Measurements from ENCODE around the gene S100A3.
A peak's percentile ranks its signal among the peaks of the same experiment; 100 is the strongest.
"Not testable (repeated sequence)": the region's sequence is repeated elsewhere in the genome, so short reads cannot be mapped to it uniquely, and the experiment has no call there.

S100A3 gene

GRCh38 chr1:153548722-153549688, at the start of gene S100A3:
Gene S100A3, minus strand, starts transcription at chr1:153549258. Its CDS starts 773 bp downstream, at chr1:153548485.
- peak; percentile 81 for DNase-seq (ENCODE audit: low read depth)

DNA sequence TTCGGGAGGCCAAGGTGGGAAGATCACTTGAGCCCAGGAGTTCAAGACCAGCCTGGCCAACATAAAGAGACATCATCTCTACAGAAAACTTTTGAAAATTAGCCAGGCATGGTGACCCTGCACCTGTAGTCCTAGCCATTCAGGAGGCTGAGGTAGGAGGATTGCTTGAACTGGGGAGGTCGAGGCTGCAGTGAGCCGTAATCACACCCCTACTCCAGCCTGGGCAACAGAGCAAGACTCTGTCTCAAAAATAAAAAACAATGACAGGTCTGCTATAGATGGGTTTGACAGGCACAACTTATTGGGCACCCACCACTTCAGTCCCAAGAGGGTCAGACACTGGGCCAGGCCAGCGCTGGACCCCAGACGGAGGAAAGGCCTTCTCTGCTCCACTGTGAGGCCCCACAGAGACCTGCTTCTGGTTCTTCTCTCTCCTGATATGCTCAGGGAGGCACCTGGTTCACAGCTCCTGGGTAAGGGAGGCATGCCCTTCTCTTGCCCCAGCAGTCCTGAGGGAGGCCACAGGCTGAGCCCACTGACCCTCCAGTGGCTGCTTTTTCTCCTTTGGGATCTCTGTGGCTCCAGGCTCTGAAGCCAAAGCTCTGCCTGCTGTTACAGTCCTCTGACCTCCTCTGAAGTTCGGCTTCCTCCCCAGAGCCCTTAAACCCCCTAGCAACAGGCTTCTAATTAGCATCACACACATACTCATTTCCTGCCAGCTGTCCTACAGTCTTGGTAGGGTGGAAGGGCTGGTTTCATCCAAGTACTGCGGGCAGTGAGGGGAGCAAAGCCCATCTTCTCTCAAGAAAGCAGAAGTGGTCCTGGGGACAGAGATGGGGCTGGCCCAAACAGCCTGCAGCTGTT, 49.5 kb upstream of the S100A3 start:
- DNase-seq (ENCODE audit: low read depth), result no peak

DNA sequence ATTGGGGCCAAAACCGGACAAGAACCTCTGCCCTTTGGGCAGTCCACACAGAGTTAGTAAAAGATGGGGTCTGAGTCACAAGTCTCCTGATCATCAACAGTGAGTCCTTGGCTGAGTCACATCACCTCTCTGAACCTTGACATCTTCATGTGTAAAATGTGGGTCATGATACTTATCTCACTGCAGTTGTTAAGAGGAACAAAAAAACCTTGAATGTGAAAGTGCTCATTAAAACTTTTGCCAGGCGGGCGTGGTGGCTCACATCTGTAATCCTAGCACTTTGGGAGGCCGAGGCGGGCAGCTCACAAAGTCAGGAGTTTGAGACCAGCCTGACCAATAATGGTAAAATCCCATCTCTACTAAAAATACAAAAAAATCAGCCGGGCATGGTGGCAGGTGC, 48.1 kb upstream of the S100A3 start:
- DNase-seq (ENCODE audit: low read depth), result no peak

DNA sequence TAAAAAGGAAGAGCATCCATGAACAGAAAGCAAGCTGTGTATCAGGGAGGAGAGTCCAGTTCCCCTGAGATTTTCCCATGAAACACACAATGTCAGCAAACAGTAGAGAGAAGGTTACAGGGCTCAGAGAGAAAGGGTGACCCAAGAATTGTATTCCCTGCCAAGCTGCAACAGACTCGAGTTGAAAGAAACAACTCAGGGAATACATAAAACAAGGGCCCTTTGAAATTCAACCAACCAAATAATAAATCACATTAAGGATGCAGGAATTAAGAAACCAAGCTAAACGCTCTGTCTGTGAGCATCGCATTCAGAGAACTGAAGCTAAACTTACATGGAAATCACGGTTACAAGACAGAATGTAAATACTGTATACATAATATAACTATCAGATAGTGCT, 43.7 kb upstream of the S100A3 start:
- DNase-seq (ENCODE audit: low read depth), result no peak

GRCh38 chr1:153588482-153588881, 39.4 kb upstream of the S100A3 start:
- no peak for DNase-seq (ENCODE audit: low read depth)

DNA sequence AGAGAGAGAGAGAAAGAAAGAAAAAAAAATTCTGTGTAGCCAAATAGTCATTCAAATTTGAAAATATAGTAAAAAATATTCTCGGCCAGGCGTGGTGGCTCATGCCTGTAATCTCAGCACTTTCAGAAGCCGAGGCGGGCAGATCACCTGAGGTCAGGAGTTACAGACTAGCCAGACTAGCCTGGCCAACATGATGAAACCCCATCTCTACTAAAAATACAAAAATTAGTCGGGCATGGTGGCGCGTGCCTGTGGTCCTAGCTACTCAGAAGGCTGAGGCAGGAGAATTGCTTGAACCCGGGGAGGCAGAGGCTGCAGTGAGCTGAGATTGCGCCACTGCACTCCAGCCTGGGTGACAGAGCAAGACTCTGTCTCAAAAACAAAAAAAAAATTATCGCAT, 39.0 kb upstream of the S100A3 start:
- DNase-seq (ENCODE audit: low read depth), result not testable (repeated sequence)

GRCh38 chr1:153587314-153587713, 38.3 kb upstream of the S100A3 start:
- DNase-seq (ENCODE audit: low read depth), result no peak

GRCh38 chr1:153586347-153586746, 37.3 kb upstream of the S100A3 start:
- DNase-seq (ENCODE audit: low read depth), result no peak

GRCh38 chr1:153585006-153585405, 35.9 kb upstream of the S100A3 start:
- no peak for DNase-seq (ENCODE audit: low read depth)

GRCh38 chr1:153583976-153584375, 34.9 kb upstream of the S100A3 start:
- no peak for DNase-seq (ENCODE audit: low read depth)

- DNase-seq (ENCODE audit: low read depth), result not testable (repeated sequence)
Measured at GRCh38 chr1:153583514-153583913, 34.5 kb upstream of the S100A3 start.

GRCh38 chr1:153582836-153583235, 33.8 kb upstream of the S100A3 start:
- not testable (repeated sequence) for DNase-seq (ENCODE audit: low read depth)

DNA sequence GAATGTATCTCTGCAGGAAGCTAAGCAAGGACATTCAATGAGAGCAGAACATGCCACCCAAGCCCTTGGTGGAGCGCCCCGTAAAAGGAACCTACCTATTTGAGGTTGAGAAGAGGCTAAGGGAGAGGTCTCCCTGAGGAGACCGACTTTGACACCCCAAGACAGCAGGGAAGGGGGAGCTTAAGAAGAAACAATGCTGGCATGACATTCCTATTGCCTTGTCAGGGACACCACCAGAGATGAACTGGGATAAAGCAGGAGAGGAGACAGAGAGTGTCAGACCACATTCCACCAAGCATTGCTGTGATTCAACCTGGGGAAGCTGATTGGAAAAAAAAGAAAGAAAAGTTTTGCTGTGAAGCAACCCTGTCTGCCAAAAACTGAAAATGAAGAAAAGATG, 29.9 kb upstream of the S100A3 start:
- no peak for DNase-seq (ENCODE audit: low read depth)

DNA sequence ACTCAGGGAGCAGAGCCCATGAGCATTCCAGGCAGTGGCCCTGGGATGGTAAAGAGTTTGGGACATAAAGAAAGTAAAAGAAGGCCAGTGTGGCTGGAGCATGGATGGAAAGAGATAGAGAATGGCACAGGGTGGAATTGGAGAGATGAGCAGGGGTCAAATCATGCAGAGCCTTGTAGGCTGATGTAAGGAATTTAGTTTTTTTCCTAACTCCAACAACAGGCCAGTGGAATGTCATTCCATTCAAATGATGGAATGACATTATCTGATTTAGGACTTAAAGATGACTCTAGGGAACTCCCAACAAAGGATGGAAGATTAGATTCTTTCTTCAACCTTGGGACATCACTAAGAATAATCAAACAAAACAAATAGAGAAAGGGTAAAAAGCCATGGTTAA, 29.4 kb upstream of the S100A3 start:
- no peak for DNase-seq (ENCODE audit: low read depth)

DNA sequence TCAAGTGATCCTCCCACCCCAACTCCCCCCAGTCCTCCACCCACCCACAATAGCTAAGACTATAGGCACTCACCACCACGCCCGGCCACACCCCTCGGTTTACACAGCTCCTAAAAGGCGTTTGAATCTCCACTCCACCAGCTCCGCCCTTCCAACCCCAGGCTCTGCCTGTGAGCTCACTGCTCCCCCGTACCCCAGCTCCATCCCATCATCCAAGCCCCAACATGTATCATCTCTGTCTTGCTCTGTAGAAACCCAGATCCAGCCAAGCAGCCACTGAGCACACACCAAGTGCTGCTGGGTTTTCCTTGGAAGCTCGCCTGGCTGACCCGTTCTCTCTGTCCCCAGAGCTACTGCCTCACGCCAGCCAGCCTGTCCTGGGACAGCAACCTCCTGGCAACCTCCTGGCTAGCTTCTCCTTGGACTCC, 28.6 kb upstream of the S100A3 start:
- no peak for DNase-seq (ENCODE audit: low read depth)

DNA sequence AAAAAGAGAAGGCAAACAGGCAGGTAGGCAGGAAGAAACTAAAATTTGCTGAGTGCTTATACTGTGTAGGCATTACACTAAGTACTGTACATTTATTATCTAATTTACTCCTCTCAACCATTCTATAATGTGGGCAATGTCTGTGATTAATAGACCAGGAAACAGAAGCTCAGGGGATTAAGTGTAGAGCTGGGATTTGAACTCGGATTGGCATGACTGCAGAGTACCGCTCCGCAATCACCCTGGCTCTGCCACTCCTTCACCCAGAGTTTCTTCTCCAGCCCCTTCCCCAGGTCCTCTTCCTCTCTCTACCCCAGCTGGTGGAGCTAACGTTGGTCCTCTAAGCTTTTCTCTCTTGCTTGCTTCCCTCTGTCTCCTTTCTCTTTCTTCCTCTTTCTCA, 28.1 kb upstream of the S100A3 start:
- DNase-seq (ENCODE audit: low read depth), result no peak

- not testable (repeated sequence) for DNase-seq (ENCODE audit: low read depth)
Measured at GRCh38 chr1:153575497-153575896, 26.4 kb upstream of the S100A3 start.

GRCh38 chr1:153575081-153575491, 26.0 kb upstream of the S100A3 start:
- not testable (repeated sequence) for DNase-seq (ENCODE audit: low read depth)

DNA sequence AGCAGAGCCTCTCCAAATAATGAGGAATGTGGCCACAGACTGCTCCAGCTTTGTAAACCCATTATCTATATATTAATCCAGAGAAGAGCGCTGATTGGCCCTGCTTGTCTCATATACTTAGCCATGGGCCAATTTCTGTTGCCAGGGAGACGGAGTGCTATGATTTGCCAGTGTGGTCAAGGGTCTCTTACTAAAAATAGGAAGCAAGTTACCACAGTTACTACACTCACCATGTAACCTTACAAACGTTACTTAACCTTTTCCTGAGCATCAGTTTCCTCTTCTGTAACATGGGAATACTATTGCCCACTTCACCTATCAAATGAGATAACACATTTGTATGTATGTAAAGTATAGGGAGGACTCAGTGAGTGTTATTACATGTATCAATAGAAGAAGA, 24.3 kb upstream of the S100A3 start:
- no peak for DNase-seq (ENCODE audit: low read depth)

GRCh38 chr1:153572569-153573015, 23.5 kb upstream of the S100A3 start:
- DNase-seq (ENCODE audit: low read depth), result no peak

DNA sequence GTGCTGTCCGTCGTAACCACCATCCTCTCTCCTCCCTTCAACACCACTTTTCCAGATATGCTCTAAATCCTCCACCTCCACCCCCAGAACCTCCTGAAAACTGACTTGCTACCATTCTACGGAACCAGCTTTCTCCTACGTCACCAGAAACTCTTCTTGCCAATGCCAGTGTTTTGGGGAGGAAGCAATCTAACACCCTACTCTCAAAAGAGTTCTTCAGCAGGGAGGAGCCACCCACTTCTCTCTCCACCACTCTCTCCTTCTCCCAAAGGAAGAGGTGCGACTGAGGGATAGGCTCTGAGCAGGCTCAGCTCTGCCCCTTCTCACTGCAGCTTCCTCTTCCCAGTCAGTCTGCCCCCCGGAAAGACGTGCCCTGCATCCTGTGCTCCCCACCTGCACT, 22.6 kb upstream of the S100A3 start:
- DNase-seq (ENCODE audit: low read depth), result no peak

DNA sequence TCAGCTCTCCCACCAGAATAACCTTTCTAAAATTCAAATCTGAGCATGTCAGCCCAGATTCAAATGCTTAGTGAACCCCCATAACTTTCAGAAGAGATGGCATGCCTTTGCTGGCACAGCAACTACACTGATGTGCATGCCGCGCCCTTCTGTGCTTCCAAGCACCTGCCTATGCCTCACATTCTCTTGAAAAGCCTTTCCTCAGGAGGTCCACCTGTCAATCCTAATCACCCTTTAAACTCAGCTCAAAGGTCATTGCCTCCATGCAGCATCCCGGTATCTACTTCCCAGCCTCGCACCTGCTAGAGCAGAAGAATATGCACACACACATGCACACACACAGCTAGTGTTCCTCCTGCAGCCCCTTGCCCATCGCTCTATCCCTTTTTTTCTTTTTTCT, 21.8 kb upstream of the S100A3 start:
- DNase-seq (ENCODE audit: low read depth), result no peak

DNA sequence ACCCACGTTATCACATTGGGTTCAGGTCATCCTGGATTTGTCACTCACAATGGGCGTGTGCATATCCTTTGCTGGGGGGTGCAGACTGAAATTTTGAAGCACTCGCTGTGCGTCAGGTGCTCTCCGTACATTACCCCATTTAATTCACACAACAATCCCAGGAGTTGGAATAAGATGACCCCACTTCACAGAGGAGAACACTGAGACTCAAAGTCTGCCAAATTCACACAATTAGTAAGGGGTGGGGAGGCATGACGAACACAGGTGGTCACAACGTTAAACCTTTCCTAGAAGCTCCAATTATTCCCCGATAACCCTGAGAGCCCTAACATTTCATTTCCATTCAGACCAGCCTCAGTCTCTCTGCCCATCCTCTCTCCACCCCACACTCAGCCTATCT, 20.4 kb upstream of the S100A3 start:
- no peak for DNase-seq (ENCODE audit: low read depth)

Data from HS-27A (cell line).